ENCODE data around the gene SMARCB1.

DNA sequence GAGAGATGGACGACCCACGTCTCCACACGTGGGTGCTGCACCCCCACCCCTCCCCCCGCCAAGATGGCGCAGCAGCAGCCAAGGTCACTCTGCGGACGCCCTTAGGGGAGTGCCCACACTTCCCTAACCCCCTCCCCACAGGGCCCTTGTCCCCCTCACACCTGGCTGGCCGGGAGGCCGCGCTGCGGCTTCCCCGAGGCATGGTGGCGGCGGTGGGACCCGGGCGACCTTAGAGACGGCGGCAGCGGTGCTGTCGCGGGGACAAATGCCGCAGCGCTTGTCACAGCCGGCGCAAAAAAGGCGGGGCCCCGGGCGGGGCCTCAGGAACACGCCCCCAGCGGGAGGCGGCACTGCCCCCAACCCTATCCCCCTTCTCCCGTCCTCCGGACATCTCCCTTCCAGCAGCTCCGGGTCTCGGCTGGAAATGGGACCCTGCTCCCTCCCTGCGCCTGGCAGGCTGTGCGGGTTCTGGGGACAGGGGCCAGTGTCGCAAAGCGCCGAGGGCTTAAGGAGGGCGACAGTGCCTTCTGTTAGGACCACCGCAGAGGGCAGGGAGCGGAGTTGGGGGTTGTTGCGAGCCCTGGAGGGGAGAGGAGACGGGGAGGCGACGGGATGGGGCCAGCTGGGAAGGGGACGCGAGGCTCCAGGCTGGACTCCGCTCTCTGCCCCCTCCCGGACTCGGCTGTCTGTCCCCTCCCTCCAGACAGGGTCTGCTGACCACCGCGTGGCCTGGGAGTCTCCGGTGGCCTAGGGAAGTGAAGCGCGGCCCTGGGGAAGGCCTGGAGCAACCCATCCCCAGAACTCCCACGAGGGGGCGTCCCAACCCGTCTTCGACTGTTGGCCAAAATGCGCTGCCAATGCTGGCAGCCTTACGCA lies 18.9 kb upstream of the SMARCB1 start, which contains the start of gene CHCHD10:
- peak; percentile 76 to 95 (median 84) for TF ChIP-seq CTCF (IDR thresholded peaks at IDR 0.05)
- TF ChIP-seq EP300 (IDR thresholded peaks at IDR 0.05): peak in 1 of 2 donors; percentile 81

All from tibial nerve (tissue), 4 donors.